Measurements from ENCODE around the gene DGKZ.

GRCh38 chr11:46307369-46307768, 39.9 kb upstream of the DGKZ start:
- TF ChIP-seq CTCF (IDR thresholded peaks at IDR 0.05) (no peak), POLR2AphosphoS5 (IDR thresholded peaks at IDR 0.05) (no peak)

Data from sigmoid colon (tissue), 4 donors.